NCI-H82 (cell line): ENCODE data around the gene AHSA1.

Experiments
- DNase-seq: peaks from one replicate; lab custom pipeline; 2025; lab: John Stamatoyannopoulos, UW

The AHSA1 gene

DNA sequence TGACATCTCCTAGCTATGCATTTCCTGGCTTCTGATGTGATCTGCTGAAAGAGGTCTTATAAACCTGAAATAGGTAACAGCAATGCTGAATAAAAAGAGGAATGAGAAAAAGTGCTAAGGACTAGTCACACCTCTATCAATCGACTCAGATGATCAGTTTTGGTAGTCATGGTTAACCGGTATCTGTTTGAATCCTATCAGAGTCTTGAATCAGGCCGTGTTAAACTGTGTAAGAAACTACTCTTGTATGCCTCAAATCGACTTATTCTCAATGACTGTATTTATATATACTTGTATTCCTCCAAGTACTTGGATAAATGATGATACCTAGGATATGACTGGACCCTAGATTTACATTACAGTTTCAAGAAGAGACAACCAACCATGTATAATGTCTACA is 51.5 kb downstream of the AHSA1 start:
- no peak for DNase-seq

DNA sequence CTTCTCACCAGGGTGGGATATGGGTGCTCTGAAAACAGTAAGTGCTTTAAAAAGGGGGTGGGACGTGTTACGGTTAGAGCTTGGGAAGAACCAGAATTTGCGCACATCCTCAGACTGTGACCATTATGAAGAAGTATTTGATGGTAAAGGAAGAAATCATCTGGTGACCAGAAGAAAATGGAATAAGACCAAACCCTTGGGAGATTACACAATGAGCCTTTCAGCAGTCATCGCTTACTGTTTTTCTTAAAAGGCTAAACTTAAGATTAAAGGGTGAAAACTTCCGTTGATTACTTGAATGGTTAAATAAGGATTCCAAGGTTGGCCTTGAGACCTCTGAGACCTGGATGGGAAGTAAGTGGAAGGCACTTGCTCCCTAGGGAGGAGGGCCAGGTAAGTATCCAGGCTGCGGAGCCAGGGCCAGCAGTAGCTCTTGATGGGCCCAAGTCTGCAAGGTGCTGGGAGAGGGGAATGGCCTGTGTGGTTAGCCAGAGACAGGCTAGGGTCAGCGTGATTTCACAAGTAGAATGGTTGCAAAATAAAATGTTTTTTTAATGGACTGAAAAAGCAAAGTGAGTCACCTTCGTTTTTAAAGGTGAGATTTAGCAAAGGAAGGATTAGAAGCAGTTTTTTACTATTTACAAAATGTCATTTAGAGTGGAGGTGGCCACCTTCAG is 53.7 kb downstream of the AHSA1 start:
- no peak for DNase-seq

DNA sequence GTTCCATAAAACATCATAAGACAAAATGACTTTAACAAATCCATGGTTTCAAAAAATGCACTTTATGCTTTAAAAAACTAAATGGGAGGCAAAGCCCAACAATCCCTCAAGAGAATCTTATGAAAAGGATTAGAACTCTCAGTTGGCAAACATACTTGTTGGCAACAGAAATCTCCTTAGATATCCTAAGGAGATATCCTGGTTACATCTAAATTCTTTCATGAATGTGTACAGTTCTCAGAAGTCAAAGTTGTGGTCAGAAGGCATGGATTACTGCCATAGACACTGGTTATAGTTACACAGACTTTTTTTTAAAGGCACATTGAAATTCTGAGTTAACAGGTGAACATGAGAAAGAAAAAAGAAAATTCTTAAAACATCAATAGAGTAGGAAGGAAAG is 58.2 kb downstream of the AHSA1 start:
- DNase-seq: no peak
